Measurements from ENCODE around the gene ATXN2L. TPM values are rescaled to one million over a fixed set of nuclear protein-coding genes. Genes with fewer than 3 reads are reported as not detected.

Gene ATXN2L

GRCh38 chr16:28883221-28883996 is 60.6 kb downstream of the ATXN2L start:
- no peak overlapping the region for H3K18ac ChIP-seq (ENCODE audit: low read depth in 1 of 2, low read length in 2 of 2)
- no peak for DNase-seq
- no peak overlapping the region for H3K14ac ChIP-seq (ENCODE audit: low read length in 2 of 2)
- H3K4me3 ChIP-seq (ENCODE audit: insufficient read depth in 1 of 2, low read depth in 1 of 2, low read length in 2 of 2): no peak overlapping the region
- H2BK120ac ChIP-seq (ENCODE audit: low read depth, low read length): no peak overlapping the region
- H2BK15ac ChIP-seq (ENCODE audit: low read depth, poor library complexity, severe bottlenecking): no peak overlapping the region
- H2BK12ac ChIP-seq (ENCODE audit: low read length in 2 of 2): no peak overlapping the region
- H3K36me3 ChIP-seq (ENCODE audit: control insufficient read depth in 1 of 2, insufficient read depth in 2 of 2, low read depth in 1 of 2, low read length in 2 of 2): peaks cover 0 to 9% of the 10 kb centered on the region in 2 experiments
- peaks cover 8% of the 10 kb centered on the region for H3K79me1 ChIP-seq (replicated peaks; ENCODE audit: low read length, poor library complexity, severe bottlenecking)
- no peak overlapping the region for H2AK5ac ChIP-seq (ENCODE audit: low read length, severe bottlenecking)
- no peak overlapping the region for H2BK5ac ChIP-seq (ENCODE audit: low read depth, low read length, poor library complexity, severe bottlenecking)
- no peak overlapping the region for H3K4ac ChIP-seq (ENCODE audit: low read depth in 1 of 2, low read length in 2 of 2)
- H3K27me3 ChIP-seq (ENCODE audit: control insufficient read depth in 1 of 2, insufficient read depth in 1 of 2, low read length in 2 of 2): peaks cover 4 to 34% of the 10 kb centered on the region in 2 experiments
- no peak overlapping the region for H4K8ac ChIP-seq (ENCODE audit: low read length)
- peaks cover 21% of the 10 kb centered on the region for H3K4me1 ChIP-seq (ENCODE audit: control insufficient read depth, insufficient read depth, low read depth, low read length)
- H3K27ac ChIP-seq (ENCODE audit: low read length, poor library complexity, severe bottlenecking): no peak overlapping the region
- H2AFZ ChIP-seq (ENCODE audit: low read depth, low read length): no peak overlapping the region
- no peak overlapping the region for H4K91ac ChIP-seq (ENCODE audit: low read length)
- 82% methylated on average over 25 of the region's 25 CpGs for WGBS
- H3K23ac ChIP-seq (ENCODE audit: low read length in 2 of 2): no peak overlapping the region
- H3K9me3 ChIP-seq (ENCODE audit: control insufficient read depth, low read length): no peaks in the 10 kb centered on the region
- H3K4me2 ChIP-seq (ENCODE audit: low read length, poor library complexity, severe bottlenecking): no peak overlapping the region
- no peak overlapping the region for H3K9ac ChIP-seq (ENCODE audit: low read length)

GRCh38 chr16:28884045-28884444 is 61.2 kb downstream of the ATXN2L start:
- H3K27ac ChIP-seq (ENCODE audit: low read length, poor library complexity, severe bottlenecking): no peak overlapping the region
- H2AK5ac ChIP-seq (ENCODE audit: low read length, severe bottlenecking): no peak overlapping the region
- no peak overlapping the region for H3K9ac ChIP-seq (ENCODE audit: low read length)
- no peak overlapping the region for H4K91ac ChIP-seq (ENCODE audit: low read length)
- peaks cover 0 to 15% of the 10 kb centered on the region in 2 experiments for H3K36me3 ChIP-seq (ENCODE audit: control insufficient read depth in 1 of 2, insufficient read depth in 2 of 2, low read depth in 1 of 2, low read length in 2 of 2)
- no peak overlapping the region for H3K4ac ChIP-seq (ENCODE audit: low read depth in 1 of 2, low read length in 2 of 2)
- H3K4me2 ChIP-seq (ENCODE audit: low read length, poor library complexity, severe bottlenecking): no peak overlapping the region
- peaks cover 4 to 34% of the 10 kb centered on the region in 2 experiments for H3K27me3 ChIP-seq (ENCODE audit: control insufficient read depth in 1 of 2, insufficient read depth in 1 of 2, low read length in 2 of 2)
- no peak overlapping the region for H2BK15ac ChIP-seq (ENCODE audit: low read depth, poor library complexity, severe bottlenecking)
- no peak overlapping the region for H4K8ac ChIP-seq (ENCODE audit: low read length)
- peaks cover 4% of the 10 kb centered on the region for H3K79me1 ChIP-seq (replicated peaks; ENCODE audit: low read length, poor library complexity, severe bottlenecking)
- H3K4me3 ChIP-seq (ENCODE audit: insufficient read depth in 1 of 2, low read depth in 1 of 2, low read length in 2 of 2): no peak overlapping the region
- H2BK12ac ChIP-seq (ENCODE audit: low read length in 2 of 2): no peak overlapping the region
- no peak overlapping the region for H3K18ac ChIP-seq (ENCODE audit: low read depth in 1 of 2, low read length in 2 of 2)
- H2BK5ac ChIP-seq (ENCODE audit: low read depth, low read length, poor library complexity, severe bottlenecking): no peak overlapping the region
- no peaks in the 10 kb centered on the region for H3K9me3 ChIP-seq (ENCODE audit: control insufficient read depth, low read length)
- H3K23ac ChIP-seq (ENCODE audit: low read length in 2 of 2): no peak overlapping the region
- no peak for DNase-seq
- no peak overlapping the region for H3K14ac ChIP-seq (ENCODE audit: low read length in 2 of 2)
- WGBS: 96% methylated on average over 6 of the region's 6 CpGs
- H2AFZ ChIP-seq (ENCODE audit: low read depth, low read length): no peak overlapping the region
- no peak overlapping the region for H2BK120ac ChIP-seq (ENCODE audit: low read depth, low read length)
- peaks cover 23% of the 10 kb centered on the region for H3K4me1 ChIP-seq (ENCODE audit: control insufficient read depth, insufficient read depth, low read depth, low read length)

Small RNA genes within 50 kb of the gene (small RNA-seq; reads per million reads assigned to genes)
- not detected for gene RF00416 (ENCODE audit: low read depth)

Data from mesenchymal stem cell (in vitro differentiated cells and primary cell).